Activated CD8-positive, alpha-beta memory T cell treated with anti-CD3 and anti-CD28 coated beads for 48 hours (primary cell): Measurements from ENCODE around the gene KBTBD3.
"Not testable (repeated sequence)": the region's sequence is repeated elsewhere in the genome, so short reads cannot be mapped to it uniquely, and the experiment has no call there.

Experiments
- DNase-seq, 3 experiments: peaks; one replicate each; pipeline ENCODE4 v3.0.0-alpha.2; 2020; ENCODE audit warnings: low read depth in 2 of 3, low spot score in 2 of 3

The KBTBD3 gene

DNA sequence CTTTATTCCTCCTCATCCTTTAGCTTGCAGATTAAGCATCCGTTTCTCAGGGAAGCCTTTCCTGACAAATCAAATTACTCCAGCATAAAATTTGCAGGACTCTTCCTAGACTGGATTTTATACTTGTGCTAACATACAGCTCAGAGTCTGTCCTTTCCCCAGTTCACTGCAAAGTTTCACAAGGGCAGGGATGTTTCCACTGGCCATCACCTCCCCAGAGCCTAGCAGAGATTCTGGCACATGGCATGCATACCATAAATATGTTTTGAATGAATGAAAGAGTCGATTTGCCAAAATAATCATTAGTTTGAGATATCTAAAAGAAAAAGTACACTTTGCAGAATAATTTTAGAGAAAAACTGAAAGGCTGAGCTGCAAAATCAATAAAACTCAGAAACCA is 65.7 kb downstream of the KBTBD3 start:
- DNase-seq, result no peak

DNA sequence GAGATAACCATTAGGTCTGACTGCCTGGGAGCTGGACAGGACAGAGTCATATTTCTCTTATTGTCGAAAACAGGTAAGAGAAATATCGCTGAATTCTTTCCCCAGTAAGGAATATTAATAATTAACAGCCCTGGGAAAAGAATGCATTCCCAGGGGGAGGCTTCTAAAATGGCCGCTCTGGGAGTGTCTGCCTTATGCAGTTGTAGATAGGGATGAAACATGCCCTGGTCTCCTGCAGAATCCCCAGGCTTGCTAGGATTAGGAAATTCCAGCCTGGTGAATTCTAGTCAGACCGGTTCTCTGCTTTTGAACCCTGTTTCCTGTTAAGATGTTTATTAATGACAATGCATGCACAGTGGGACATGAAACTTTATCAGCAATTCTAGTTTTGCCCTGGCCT is 74.1 kb downstream of the KBTBD3 start:
- DNase-seq, result not testable (repeated sequence)

DNA sequence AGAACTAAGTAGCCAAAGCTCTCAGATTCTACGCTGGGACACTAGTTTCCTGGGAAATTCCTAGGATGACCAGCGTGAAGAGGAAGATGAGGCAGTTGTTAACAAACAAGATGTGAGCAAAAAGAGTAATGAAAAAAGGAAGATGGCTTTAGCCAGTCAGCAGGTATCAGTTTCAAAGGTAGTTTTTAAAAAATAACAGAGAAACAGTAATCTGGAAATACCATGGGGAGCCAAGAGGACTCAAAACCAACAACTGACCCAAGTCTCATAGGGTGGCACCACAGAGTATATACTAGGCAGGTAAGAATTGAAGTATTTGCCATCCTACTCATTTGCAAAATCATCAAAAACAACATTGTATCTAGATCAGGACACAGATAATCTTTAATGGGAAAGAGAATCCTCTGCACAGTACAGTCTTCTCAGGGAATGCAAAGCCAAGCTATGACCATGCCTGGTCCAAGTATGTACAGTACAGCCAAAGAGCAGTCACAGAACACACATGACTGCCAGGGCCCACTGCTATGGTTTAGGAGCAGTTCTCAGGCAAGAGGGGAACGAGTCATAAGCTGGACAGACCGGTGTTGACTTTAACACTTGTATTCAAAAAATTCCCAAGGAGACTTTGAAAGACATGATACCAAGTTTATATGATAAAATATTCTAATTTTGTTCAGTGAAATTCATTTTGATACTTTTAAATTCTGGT is 75.7 kb downstream of the KBTBD3 start:
- no peak for DNase-seq
